IPS DF 4.7 (cell line): ENCODE measurements around the gene GSTK1.
"Not testable (repeated sequence)": the region's sequence is repeated elsewhere in the genome, so short reads cannot be mapped to it uniquely, and the experiment has no call there.

Source experiments
- DNase-seq: peaks from one replicate; pipeline ENCODE4 v3.0.0-alpha.2; 2013; ENCODE audit warnings: low spot score; ENCODE audit errors: extremely low read depth

The GSTK1 gene

DNA sequence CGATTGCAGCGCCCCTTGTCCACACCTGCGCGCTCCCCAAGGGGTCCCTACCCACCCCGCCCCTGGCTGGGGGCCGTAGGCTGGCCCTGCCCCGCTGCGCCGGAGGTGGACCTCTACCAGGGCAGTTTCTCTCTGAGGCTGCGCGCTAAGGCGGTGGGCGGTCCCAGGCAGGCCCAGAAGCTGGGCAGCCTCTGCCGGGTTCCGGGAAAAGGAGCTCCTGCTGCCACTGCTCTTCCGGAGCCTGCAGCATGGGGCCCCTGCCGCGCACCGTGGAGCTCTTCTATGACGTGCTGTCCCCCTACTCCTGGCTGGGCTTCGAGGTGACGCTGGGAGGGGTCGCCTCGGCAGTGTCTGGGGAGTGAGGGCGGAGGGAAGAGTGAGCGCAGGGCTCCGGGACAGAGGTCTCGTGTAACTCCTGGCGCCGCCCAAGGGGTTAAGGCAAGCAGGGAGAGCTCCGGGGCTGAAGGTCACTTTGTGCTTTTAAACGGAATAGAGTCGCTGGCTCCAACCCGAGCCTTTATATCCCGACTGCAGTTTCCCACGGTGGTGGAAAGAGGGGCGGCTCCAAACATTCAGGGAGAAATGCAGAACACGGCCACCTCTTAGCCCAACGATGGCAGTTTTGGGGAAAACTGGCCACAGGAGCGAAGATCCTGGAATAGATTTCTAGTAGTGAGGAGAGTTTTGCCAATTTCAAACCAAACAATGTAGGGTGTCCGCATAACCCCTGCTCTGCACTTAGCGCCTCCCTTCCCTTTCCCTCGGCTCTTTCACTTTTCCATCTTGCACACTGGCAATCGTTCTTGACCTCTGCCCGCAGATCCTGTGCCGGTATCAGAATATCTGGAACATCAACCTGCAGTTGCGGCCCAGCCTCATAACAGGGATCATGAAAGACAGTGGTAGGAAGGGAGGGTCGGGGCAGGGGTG is at the start of gene GSTK1:
TSS of gene GSTK1 (plus strand) at position 176 of the 930 bp plus-strand sequence. CDS start at position 249, 73 bp downstream.
- no peak for DNase-seq

DNA sequence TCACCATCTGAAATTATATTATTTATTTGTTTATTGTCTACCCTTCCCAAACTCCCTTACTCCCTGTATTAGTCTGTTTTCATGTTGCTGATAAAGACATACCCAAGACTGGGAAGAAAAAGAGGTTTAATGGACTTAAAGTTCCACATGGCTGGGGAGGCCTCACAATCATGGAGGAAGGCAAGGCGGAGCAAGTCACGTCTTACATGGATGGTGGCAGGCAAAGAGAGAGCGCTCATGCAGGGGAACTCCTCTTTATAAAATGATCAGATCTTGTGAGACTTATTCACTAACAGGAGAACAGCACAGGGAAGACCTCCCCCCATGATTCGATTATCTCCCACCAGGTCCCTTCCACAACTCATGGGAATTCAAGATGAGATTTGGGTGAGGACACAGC is 49.8 kb upstream of the GSTK1 start:
- not testable (repeated sequence) for DNase-seq

DNA sequence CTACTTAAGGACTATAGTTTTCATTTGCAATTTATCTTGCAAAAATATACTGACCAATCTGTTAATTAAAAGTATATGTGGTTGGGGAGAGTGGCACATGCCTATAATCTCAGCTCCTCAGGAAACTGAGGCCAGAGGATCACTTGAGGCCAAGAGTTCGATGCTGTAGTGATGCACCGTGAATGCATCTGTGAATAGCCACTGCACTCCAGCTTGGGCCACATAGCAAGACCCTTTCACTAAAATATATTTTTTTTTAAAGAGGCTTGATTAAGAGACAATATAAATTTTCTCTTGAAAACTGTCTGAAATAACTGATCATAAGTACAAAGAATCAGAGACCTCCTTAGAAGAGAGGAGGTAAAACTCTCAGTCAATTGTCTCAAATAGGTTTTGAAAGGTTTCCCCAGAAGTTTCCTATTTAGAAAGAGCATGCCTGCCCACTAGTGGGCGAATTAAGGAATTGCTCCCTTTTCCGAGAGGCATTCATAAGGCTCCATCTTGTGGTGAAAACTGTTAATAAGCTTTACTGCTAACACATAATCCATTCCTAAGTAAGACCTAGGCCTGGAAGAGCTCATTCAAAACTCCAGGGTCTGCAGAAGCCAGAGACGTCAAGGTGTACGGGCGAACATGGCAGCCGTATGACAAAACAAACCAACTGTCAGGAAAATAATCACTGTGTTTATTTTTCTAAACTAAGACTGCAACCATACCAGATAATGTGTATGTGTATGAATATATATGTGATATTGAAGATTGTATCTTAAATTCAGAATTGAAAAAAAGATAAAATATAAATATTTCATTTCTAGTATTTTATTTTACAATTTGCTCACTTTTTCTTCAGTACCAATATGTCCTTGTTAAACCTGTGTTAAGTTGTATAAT is 48.2 kb upstream of the GSTK1 start:
- peak; percentile 68 for DNase-seq

DNA sequence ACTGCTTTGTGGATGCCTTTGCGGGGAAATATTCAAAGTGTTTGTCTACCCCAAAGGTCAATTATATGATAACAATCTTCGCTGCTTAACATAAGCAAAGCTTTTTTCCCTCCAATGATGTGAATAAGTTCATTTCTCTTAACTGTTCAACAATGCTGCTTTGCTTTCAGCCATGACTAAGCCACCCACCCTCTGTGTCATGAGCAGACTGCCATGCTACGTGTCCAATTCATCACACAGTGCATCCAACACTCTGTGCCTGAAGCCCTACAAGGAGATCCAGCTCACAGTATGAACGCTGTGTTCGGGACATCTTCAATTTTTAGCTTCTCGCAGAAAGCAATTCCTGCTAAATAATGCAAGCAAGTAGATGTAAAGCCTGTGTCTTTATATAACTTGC is 47.1 kb upstream of the GSTK1 start:
- DNase-seq = no peak

DNA sequence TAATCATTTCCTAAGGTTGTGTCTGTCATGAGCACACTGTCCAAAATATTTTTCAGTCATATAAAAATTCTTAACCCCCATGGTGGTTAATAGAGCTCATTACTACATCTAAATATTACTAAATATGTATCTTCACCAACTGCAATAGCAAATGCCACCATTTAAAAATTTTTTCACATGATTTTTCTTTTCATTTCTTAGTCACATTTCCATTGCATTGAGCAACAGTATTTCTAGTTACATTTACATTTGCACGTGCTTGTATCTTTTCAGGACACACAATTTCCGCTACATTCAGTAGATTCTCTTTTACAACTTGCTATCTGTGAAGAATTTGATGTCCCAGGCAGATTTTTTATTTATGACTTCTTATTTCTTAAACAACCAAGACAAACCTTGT is 46.6 kb upstream of the GSTK1 start:
- no peak for DNase-seq

DNA sequence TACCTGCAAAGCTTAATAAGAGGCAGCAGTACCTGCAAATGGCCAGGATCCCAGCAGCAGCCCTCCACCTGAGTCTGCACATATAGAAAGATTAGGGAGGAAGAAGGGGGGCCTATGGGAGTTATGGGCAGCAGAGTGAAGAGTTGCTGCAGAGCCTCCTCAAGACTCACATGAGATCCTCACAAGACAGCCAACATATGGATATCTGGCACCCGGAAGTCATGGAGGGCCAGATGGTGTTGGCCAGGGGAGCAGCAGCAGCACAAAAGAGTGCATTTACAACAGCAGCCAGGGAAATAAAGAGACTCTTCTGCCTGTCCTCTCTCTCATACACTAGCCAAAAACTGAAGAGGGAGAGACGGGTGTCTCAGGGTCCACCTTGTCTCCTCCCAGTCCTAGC is 45.4 kb upstream of the GSTK1 start:
- no peak for DNase-seq

DNA sequence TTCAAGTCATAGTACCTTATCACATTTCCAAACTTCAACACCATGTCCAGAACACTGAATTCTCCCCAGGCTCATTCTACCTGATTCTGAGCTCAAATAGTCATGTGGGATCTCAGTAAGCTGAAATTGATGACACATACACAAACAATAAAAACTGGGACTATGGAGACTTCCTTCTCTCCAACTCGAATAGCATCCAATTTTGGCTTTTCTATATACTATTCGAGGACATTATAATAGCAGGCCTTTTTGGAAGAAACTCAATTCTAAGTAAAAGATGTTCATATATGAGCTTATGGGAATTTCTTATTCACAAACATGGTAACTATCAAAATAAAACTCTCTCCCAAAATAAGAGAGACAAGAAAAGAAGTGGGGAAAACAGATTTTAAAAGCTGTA is 42.0 kb upstream of the GSTK1 start:
- DNase-seq = no peak

DNA sequence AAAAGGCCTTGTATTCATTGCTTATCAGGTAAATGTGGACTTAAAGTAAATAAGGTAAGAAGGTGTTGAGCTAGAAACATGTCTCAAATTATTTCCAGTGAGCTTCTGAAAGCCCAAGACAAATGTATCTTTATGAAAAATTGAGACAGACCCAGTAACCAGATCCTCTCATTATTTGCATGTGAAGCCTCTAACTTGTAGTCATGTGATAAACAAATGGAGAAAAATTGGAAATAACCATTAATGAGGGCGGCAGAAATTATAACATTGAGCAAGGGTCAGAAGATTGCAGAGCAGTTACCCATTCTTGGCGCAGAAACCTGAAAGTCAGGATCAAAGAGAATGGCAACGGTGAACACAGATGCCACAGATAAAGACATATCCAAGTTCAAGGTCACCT is 41.5 kb upstream of the GSTK1 start, which contains the start of gene TAS2R40:
TSS of gene TAS2R40 (plus strand) at position 301 of the 400 bp plus-strand sequence. CDS start at position 343, 42 bp downstream.
- no peak for DNase-seq

DNA sequence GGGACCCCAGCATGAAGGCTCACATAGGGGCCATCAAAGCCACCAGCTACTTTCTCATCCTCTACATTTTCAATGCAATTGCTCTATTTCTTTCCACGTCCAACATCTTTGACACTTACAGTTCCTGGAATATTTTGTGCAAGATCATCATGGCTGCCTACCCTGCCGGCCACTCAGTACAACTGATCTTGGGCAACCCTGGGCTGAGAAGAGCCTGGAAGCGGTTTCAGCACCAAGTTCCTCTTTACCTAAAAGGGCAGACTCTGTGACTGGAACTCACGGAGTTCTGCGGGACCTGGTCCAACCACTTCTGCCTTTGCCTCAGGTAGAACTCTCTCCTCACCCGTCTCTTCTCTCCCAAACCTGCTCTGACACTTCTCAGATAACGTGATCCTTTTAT is 40.5 kb upstream of the GSTK1 start:
- no peak for DNase-seq

DNA sequence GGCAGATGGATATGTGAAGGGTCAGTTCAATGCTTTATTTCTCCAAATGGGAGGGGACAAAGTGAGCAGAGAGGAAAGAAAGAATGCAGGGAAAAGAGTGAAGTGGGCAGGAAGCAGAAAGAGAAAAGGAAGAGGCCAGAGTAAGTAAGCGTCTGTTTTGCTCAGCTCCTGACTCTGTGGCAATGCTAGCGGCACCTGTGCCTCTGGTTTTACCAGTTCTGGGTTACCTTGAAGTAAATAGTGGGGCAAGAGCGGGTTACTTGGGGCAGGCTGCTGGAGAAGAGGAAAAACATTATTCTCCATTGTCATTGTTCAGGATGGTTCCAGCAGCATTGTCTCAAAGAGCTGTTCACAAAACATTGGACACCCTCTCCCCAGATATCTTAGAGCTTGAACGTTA is 39.5 kb upstream of the GSTK1 start:
- DNase-seq = no peak

DNA sequence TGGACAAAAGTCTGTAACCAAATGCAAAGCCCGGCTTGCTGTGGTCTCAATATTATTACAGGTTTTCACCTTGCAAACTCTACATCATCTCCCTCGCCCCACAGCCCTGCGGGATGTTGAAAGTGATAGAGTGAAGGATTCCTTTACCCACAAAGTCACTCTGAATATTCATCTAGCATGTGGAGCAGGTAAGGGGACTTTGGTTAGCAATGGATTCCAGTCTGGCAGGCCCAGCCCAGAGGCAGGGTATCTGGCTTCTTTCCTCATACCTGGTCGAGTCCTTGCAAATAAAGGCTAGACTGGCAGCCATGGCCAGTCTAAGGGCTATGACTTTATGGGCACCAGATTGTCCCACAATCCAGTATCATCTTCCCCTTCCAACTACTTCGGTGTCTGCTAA is 38.2 kb upstream of the GSTK1 start:
- no peak for DNase-seq

DNA sequence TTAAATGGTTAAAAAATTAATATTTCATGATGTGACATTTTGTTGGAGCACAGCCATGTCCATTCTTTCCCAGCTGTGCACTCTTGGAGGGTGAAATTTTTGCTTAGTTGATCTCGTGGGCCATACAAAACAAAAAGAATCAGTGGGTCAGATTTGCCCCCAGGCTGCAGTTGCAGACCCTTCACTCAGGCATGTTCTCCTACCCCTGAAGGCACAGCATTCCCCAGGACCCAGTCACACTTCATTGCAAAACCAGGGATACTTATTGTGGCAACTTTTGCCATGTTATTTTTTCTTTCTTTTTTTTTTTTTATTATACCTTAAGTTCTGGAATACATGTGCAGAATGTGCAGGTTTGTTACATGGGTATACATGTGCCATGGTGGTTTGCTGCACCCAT is 35.4 kb upstream of the GSTK1 start:
- DNase-seq = no peak

DNA sequence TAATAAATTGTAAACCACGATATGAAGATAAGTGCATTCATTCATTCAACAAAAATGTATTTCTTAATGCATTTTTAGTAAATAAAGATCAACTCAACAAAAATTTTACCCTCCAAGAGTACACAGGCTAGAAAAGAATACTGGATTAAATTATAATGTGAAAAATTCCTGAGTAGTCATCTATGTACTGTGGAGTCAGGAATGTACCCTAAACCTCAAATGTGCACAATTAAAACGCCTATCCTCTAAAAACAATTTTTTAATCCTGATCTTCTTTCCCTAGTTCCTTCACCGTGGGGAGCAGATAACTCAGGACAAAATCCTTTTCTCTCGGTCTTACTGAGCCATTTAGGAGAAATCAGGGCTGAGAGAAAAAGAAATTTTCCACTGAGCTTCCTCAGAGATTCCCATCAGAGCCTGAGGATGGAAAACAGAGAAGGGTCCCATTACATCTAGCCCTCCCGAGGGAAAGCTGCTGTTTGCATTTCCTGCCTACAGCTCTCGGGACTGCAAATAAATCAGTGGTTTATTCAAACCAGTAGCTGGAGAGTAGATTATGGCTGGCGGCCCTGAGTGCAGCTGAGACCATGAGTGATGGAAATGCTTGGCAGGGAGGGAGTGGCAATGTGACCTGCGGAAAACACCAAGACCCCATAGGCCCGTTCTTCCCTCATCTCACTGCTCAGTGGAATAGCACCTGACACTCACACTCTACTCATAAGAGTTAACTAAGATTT is 34.0 kb upstream of the GSTK1 start:
- peak; percentile 9 for DNase-seq

DNA sequence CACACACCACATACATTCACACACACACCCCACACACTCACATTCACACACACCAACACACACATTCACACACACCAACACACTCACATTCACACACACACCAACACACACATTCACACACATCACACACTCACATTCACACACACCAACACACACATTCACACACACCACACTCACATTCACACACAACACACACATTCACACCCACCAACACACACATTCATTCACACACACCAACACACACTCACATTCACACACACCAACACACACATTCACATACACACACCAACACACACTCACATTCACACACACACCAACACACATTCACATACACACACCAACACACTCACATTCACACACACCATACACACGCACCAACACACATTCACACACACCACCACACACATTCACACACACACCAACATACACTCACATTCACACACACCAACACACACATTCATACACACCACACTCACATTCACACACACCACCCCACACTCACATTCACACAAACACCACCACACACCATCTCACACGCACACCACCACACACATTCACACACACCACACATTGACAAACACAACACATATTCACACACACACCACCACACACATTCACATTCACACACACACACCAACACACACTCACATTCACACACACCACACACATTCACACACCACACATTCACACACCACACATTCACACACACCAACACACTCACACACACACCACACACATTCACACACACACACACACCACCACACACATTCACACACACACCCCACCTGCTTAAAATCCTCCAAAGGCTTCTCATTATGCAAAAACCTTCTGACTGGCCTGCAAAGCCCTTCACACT is 32.4 kb upstream of the GSTK1 start:
- no peak for DNase-seq

DNA sequence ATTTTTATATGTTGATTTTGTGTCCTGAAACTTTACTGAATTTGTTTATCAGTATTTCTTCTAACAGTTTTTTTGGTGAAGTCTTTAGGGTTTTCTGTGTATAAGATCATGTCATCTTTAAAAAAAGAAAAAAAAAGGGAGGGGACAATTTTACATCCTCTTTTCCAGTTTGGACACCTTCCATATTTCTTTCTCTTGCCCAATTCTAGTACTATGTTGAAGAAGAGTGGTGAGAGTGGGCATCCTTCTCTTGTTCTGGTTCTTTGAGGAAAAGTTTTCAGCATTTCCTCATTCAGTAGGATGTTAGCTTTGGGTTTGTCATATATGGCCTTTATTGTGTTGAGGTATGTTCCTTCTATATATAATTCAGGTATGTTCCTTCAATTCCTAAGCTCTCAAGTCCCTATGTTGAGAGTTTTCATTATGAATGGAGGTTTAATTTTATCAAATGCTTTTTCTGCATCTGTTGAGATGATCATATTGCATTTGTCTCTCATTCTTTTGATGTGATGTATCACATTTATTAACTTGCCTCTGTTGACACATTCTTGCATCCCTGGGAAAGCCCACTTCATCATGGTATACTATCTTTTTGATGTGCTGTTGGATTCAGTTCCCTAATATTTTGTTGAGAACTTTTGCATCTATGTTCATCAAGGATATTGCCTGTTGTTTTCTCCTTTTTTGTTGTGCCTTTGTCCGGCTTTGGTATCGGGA is 29.3 kb upstream of the GSTK1 start:
- DNase-seq = no peak

DNA sequence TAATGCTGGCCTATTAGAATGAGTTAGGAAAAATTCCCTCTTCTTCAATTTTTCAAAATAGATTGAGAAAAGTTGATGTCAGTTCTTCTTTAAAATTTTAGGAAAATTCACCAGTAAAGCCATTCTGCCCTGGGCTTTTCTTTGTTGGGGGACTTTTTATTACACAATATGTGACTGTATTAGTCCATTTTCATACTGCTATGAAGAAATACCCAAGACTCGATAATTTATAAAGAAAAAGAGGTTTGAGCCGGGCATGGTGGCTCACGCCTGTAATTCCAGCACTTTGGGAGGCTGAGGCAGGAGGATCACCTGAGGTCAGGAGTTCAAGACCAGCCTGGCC is 28.7 kb upstream of the GSTK1 start:
- DNase-seq = no peak

DNA sequence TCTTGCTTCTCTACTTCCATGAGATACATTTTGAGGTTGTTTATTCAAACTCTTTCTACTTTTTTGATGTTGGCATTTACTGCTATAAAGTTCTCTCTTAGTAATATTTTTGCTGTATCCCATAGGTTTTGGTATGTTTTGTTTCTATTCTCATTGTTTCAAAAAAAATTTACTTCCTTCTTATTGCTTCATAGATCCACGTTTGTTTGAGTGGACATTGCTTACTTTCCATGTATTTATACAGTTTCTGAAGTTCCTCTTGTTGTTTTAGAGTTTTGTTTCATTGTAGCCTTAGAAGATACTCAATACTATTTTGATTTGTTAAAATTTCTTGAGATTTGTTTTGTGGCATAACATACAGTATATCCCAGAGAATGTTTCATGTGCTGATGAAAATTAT is 27.7 kb upstream of the GSTK1 start:
- DNase-seq = no peak

DNA sequence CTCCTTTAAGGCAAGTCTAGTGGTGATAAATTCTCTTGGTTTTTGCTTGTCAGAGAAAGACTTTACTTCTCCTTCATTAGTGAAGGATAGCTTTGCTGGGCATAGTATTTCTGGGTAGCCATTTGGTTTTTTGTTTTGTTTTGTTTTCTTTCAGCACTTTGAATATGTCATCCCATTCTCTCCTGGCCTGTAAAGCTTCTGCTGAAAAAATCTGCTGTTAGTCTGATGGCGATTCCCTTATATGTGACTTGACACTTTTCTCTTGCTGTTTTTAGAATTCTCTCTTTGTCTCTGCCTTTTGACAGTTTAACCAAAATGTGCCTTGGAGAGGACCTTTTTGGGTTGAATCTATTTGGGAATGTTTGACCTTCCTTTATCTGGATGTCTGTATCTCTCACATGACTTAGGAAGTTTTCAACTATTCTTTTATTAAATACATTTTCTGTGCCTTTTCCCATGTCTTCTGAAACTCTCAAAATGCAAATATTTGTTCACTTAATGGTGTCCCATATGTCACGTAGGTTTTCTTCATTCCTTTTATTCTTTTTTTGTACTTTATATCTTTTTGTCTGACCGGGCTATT is 26.7 kb upstream of the GSTK1 start:
- no peak for DNase-seq

DNA sequence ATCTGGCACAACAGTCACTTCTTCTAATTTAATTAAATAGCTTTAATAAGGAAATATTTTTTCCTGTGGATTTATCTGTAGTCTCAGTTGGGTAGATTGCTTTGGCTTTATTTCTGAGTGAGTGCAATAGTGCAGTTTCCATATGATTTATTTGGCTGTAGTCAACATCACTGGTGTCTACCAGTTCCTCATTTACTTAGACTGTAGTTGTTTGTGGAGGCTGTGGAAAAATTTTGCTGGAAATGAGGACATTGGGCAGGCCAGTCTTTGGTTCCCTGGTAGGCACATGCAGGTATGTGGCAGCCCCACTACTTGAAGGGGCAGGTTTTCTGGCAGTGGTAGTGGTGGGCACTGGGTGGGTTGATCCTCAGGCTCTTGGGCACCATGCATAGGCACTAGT is 25.9 kb upstream of the GSTK1 start:
- DNase-seq = no peak
